ENCODE data around the gene TMEM132D. TPM values are rescaled to one million over a fixed set of nuclear protein-coding genes. Genes with fewer than 3 reads are reported as not detected.

Gene TMEM132D
- total RNA-seq, 2 donors from 2014 or later = not detected

GRCh38 chr12:129723260-129723659, 180.6 kb downstream of the TMEM132D start:
- H3K4me1 ChIP-seq (ENCODE audit: control insufficient read depth in 1 of 2, low read depth in 2 of 2) = no peaks in the 10 kb centered on the region
- H3K27me3 ChIP-seq (replicated peaks; ENCODE audit: insufficient read depth) = no peaks in the 10 kb centered on the region
- no peak overlapping the region for H3K27ac ChIP-seq
- H3K4me3 ChIP-seq = no peak overlapping the region
- DNase-seq (ENCODE audit: low spot score) (no peak), ATAC-seq (ENCODE audit: insufficient number of reproducible peaks, low FRiP score, low read depth) (no peak)
- TF ChIP-seq, protein P1, sequence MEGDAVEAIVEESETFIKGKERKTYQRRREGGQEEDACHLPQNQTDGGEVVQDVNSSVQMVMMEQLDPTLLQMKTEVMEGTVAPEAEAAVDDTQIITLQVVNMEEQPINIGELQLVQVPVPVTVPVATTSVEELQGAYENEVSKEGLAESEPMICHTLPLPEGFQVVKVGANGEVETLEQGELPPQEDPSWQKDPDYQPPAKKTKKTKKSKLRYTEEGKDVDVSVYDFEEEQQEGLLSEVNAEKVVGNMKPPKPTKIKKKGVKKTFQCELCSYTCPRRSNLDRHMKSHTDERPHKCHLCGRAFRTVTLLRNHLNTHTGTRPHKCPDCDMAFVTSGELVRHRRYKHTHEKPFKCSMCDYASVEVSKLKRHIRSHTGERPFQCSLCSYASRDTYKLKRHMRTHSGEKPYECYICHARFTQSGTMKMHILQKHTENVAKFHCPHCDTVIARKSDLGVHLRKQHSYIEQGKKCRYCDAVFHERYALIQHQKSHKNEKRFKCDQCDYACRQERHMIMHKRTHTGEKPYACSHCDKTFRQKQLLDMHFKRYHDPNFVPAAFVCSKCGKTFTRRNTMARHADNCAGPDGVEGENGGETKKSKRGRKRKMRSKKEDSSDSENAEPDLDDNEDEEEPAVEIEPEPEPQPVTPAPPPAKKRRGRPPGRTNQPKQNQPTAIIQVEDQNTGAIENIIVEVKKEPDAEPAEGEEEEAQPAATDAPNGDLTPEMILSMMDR (IDR thresholded peaks at IDR 0.05) = no peak
- no peaks in the 10 kb centered on the region for H3K9me3 ChIP-seq
- no peaks in the 10 kb centered on the region for H3K36me3 ChIP-seq

- ATAC-seq (ENCODE audit: insufficient number of reproducible peaks, low FRiP score, low read depth) (no peak), DNase-seq (ENCODE audit: low spot score) (no peak)
- Histone ChIP-seq H3K27ac (no peak overlapping the region), H3K4me1 (ENCODE audit: control insufficient read depth in 1 of 2, low read depth in 2 of 2) (no peaks in the 10 kb centered on the region), H3K9me3 (no peaks in the 10 kb centered on the region), H3K4me3 (no peak overlapping the region), H3K27me3 (replicated peaks; ENCODE audit: insufficient read depth) (no peaks in the 10 kb centered on the region), H3K36me3 (no peaks in the 10 kb centered on the region)
- TF ChIP-seq, protein P1 (IDR thresholded peaks at IDR 0.05) = no peak
These were observed 183.2 kb downstream of the TMEM132D start for GRCh38 chr12:129720618-129721017.

DNA sequence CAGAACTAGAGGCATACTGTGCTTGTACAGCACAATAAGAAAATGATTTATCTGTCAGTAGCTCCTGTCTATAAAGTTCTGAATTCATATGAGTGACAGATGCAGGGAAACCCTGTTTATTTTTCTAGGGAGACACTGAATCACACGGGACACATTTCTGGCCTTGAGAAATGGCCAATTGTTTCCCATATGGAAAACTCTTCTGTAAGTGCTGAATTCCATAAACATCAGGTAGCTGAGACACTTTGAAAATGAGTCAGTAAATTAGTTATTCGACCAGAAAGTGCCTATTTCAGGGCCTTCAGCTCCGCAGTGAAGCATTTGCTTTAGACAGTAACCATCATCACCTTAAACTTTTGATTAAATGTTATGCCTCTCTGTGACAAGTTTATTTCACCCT, 184.4 kb downstream of the TMEM132D start:
- no peaks in the 10 kb centered on the region for H3K36me3 ChIP-seq
- no peak overlapping the region for H3K4me3 ChIP-seq
- no peaks in the 10 kb centered on the region for H3K9me3 ChIP-seq
- no peak overlapping the region for H3K27ac ChIP-seq
- ATAC-seq (ENCODE audit: insufficient number of reproducible peaks, low FRiP score, low read depth) (no peak), DNase-seq (ENCODE audit: low spot score) (no peak)
- TF ChIP-seq, protein P1 (IDR thresholded peaks at IDR 0.05) = no peak
- H3K27me3 ChIP-seq (replicated peaks; ENCODE audit: insufficient read depth) = no peaks in the 10 kb centered on the region
- no peaks in the 10 kb centered on the region for H3K4me1 ChIP-seq (ENCODE audit: control insufficient read depth in 1 of 2, low read depth in 2 of 2)

GRCh38 chr12:129717438-129717837, 186.4 kb downstream of the TMEM132D start:
- no peaks in the 10 kb centered on the region for H3K36me3 ChIP-seq
- no peaks in the 10 kb centered on the region for H3K9me3 ChIP-seq
- H3K27me3 ChIP-seq (replicated peaks; ENCODE audit: insufficient read depth) = no peaks in the 10 kb centered on the region
- H3K4me1 ChIP-seq (ENCODE audit: control insufficient read depth in 1 of 2, low read depth in 2 of 2) = no peaks in the 10 kb centered on the region
- no peak overlapping the region for H3K27ac ChIP-seq
- DNase-seq (ENCODE audit: low spot score) = no peak
- ATAC-seq (ENCODE audit: insufficient number of reproducible peaks, low FRiP score, low read depth) = no peak
- no peak overlapping the region for H3K4me3 ChIP-seq
- TF ChIP-seq, protein P1 (IDR thresholded peaks at IDR 0.05) = no peak

DNA sequence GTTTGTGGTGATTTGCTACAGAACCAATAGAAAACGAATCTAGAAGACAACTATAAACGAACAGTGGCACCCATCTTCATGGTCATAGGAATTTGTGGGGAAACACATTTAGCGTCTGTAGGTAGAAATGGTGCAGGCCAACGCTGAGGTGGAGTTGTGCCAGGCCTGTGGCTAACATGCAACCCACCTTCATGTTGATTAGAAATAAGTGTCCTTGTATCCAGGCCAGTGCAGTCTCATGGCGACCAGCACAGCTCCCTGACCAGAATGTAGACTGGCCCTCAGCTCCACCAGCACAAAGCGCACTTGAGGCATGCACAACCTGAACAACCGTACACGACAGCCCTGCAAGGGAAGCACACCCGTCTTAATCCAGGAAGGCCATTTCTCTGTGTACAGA, 187.0 kb downstream of the TMEM132D start:
- no peak for DNase-seq (ENCODE audit: low spot score)
- ATAC-seq (ENCODE audit: insufficient number of reproducible peaks, low FRiP score, low read depth) = no peak
- H3K4me1 ChIP-seq (ENCODE audit: control insufficient read depth in 1 of 2, low read depth in 2 of 2) = no peaks in the 10 kb centered on the region

More for the DNA sequence above, 187.0 kb downstream of the TMEM132D start:
- Histone ChIP-seq H3K27me3 (replicated peaks; ENCODE audit: insufficient read depth) (no peaks in the 10 kb centered on the region), H3K27ac (no peak overlapping the region), H3K4me3 (no peak overlapping the region), H3K9me3 (no peaks in the 10 kb centered on the region), H3K36me3 (no peaks in the 10 kb centered on the region)
- TF ChIP-seq, protein P1 (IDR thresholded peaks at IDR 0.05) = no peak

Data from thoracic aorta (tissue), 2 donors.